ENCODE data around the gene NPHP4.

DNA sequence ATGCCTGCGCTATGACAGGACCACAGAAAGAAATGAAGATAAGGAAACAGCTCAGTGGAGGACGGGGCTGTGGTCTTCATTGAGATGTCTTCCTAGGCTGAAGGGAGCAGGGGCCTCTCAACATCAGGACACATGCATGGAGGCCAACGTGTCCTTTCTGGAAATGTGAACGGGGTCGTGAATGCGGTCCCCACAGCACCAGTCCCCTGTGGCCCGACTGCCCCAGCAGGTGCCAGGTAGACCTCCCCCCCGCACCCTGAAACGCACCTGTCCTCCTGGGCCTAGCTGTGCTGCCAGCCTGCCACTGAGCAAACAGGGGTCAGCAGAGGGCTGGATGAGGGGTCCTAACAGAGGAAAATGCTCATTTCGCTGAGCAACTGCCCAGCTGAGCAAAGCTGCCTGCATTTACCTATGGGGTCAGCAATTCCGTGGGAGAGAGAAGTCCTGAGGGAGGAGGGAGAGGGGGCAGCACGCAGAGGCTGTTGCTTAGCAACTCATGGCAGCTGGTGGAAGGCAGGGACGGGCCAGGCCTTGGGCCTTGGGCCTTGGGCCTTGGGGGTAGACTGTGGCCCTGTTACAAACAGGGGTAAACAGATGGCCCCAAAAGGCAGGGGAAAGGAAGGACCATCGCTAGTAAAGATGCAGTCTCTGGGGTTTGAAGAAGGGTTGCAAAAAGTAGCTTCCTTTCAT lies 77.4 kb downstream of the NPHP4 start:
- TF ChIP-seq, protein P1, sequence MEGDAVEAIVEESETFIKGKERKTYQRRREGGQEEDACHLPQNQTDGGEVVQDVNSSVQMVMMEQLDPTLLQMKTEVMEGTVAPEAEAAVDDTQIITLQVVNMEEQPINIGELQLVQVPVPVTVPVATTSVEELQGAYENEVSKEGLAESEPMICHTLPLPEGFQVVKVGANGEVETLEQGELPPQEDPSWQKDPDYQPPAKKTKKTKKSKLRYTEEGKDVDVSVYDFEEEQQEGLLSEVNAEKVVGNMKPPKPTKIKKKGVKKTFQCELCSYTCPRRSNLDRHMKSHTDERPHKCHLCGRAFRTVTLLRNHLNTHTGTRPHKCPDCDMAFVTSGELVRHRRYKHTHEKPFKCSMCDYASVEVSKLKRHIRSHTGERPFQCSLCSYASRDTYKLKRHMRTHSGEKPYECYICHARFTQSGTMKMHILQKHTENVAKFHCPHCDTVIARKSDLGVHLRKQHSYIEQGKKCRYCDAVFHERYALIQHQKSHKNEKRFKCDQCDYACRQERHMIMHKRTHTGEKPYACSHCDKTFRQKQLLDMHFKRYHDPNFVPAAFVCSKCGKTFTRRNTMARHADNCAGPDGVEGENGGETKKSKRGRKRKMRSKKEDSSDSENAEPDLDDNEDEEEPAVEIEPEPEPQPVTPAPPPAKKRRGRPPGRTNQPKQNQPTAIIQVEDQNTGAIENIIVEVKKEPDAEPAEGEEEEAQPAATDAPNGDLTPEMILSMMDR (IDR thresholded peaks at IDR 0.05; ENCODE audit: low read depth, low read length, missing input control): no peak
- no peak for TF ChIP-seq GABPA (IDR thresholded peaks at IDR 0.05 in 1 of 2, conservative IDR thresholded peaks at IDR 0.05 in 1 of 2)
- TF ChIP-seq RAD21 (IDR thresholded peaks at IDR 0.05): no peak
- TF ChIP-seq EGR1 (IDR thresholded peaks at IDR 0.05; ENCODE audit: low read depth in 2 of 2): no peak
- TF ChIP-seq, protein P2, sequence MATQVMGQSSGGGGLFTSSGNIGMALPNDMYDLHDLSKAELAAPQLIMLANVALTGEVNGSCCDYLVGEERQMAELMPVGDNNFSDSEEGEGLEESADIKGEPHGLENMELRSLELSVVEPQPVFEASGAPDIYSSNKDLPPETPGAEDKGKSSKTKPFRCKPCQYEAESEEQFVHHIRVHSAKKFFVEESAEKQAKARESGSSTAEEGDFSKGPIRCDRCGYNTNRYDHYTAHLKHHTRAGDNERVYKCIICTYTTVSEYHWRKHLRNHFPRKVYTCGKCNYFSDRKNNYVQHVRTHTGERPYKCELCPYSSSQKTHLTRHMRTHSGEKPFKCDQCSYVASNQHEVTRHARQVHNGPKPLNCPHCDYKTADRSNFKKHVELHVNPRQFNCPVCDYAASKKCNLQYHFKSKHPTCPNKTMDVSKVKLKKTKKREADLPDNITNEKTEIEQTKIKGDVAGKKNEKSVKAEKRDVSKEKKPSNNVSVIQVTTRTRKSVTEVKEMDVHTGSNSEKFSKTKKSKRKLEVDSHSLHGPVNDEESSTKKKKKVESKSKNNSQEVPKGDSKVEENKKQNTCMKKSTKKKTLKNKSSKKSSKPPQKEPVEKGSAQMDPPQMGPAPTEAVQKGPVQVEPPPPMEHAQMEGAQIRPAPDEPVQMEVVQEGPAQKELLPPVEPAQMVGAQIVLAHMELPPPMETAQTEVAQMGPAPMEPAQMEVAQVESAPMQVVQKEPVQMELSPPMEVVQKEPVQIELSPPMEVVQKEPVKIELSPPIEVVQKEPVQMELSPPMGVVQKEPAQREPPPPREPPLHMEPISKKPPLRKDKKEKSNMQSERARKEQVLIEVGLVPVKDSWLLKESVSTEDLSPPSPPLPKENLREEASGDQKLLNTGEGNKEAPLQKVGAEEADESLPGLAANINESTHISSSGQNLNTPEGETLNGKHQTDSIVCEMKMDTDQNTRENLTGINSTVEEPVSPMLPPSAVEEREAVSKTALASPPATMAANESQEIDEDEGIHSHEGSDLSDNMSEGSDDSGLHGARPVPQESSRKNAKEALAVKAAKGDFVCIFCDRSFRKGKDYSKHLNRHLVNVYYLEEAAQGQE (IDR thresholded peaks at IDR 0.05): no peak
- TF ChIP-seq YY1 (IDR thresholded peaks at IDR 0.05): no peak
- no peak for TF ChIP-seq ATF3 (IDR thresholded peaks at IDR 0.05)
- no peak for TF ChIP-seq MAX (IDR thresholded peaks at IDR 0.05)
- TF ChIP-seq TAF1 (conservative IDR thresholded peaks at IDR 0.05): no peak
- TF ChIP-seq, protein P3, sequence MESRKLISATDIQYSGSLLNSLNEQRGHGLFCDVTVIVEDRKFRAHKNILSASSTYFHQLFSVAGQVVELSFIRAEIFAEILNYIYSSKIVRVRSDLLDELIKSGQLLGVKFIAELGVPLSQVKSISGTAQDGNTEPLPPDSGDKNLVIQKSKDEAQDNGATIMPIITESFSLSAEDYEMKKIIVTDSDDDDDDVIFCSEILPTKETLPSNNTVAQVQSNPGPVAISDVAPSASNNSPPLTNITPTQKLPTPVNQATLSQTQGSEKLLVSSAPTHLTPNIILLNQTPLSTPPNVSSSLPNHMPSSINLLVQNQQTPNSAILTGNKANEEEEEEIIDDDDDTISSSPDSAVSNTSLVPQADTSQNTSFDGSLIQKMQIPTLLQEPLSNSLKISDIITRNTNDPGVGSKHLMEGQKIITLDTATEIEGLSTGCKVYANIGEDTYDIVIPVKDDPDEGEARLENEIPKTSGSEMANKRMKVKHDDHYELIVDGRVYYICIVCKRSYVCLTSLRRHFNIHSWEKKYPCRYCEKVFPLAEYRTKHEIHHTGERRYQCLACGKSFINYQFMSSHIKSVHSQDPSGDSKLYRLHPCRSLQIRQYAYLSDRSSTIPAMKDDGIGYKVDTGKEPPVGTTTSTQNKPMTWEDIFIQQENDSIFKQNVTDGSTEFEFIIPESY (IDR thresholded peaks at IDR 0.05): no peak
- TF ChIP-seq SP1 (IDR thresholded peaks at IDR 0.05): no peak

Measured in liver (tissue), 3 donors.